Erythroblast (primary cell): ENCODE data around the gene YTHDF1.

Experiments used
- DNase-seq, 2 experiments: peaks; one replicate each; lab custom pipeline; 2025; lab: John Stamatoyannopoulos, UW
- GATA1 ChIP-seq: IDR thresholded peaks from 2 replicates; pipeline ENCODE4 v1.6.1; 2011; ENCODE audit warnings: low read depth, mild to moderate bottlenecking, control low read depth, low read length, moderate library complexity
- POLR2A ChIP-seq: IDR thresholded peaks from 2 replicates; pipeline ENCODE4 v1.6.1; 2011; ENCODE audit warnings: mild to moderate bottlenecking, low read length

Gene YTHDF1

DNA sequence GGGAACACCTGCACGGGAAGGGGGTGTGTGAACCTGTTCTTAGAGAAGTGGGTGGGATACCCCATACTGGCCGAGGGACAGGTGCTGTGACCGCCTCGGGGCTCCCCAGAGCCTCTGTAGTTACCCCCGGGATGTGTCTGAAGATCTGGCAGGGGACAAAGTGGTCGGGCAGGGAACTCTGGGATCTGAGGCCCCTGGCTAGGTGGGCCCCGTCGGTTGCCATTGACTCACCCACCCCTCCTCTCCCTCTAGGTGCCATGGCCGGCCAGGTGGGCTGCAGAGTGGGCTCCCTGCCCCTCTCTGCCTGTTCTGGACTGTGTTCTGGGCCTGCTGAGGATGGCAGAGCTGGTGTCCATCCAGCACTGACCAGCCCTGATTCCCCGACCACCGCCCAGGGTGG lies 24.1 kb upstream of the YTHDF1 start:
- DNase-seq, result no peak
- TF ChIP-seq POLR2A (no peak), GATA1 (no peak)

DNA sequence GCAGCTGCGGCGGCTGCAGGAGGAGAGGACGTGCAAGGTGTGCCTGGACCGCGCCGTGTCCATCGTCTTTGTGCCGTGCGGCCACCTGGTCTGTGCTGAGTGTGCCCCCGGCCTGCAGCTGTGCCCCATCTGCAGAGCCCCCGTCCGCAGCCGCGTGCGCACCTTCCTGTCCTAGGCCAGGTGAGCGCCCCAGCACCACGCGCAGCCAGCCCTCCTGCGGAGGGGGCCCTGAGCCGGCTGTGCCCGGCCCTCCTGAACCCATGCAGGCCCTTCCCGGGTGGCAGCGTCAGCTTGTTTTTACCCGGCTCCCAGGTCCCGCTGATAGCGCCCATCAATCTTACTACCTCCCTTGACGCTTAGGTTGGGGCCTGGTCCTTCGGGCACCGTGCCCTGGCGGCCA lies 23.5 kb upstream of the YTHDF1 start:
- TF ChIP-seq POLR2A, result no peak
- no peak for TF ChIP-seq GATA1
- no peak for DNase-seq

DNA sequence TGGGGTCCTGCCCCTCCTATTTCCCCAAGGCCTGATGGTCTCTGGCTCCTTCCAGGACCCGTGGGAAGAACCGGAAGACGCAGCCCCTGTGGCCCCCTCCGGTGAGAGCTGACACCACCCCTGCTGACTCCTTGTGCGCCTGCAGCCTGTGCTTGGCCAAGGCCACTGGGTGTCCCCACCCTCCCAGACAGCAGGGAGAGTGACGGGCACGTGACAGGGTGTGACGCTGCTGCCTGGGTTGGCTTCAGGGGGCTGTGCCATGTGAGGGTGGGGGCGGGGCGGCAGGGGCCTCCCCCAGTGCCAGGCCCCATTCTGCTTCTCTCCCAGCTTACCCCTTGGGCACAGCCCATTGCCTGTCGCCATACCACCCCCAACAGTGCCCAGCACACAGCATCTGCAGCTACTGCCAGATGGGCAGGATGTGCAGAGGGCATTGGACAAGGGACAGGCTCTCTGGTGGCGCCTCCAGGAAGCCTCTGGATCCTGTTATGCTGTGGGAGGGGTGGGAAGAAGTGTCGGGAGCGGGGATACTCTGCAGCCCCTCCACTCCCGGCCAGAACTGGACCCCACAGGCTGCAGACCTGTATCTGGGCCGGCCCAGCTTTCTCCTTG lies 22.7 kb upstream of the YTHDF1 start:
- peak; percentile 31 to 35 for DNase-seq
- TF ChIP-seq GATA1 (no peak), POLR2A (no peak)

DNA sequence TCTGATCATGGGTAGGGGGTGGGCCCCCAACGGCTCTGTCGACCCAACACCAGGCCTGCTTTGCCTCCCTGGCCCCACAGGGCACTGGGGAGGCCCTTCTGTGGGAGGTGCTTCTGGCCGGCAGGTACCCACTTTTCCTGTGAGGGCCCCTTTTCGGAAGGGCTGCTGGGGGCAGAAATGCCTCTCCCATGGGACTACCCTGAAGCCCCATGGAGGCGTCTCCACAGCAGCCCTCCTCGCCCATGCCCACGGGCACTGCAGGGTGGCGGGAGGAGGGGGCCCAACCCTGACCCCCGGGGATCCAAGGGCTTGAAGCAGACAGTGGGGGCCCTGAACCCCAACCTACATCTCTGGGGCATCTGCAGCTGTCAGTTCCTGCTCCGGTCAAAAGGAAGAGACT lies 22.1 kb upstream of the YTHDF1 start:
- DNase-seq, result no peak
- TF ChIP-seq GATA1 (no peak), POLR2A (no peak)

DNA sequence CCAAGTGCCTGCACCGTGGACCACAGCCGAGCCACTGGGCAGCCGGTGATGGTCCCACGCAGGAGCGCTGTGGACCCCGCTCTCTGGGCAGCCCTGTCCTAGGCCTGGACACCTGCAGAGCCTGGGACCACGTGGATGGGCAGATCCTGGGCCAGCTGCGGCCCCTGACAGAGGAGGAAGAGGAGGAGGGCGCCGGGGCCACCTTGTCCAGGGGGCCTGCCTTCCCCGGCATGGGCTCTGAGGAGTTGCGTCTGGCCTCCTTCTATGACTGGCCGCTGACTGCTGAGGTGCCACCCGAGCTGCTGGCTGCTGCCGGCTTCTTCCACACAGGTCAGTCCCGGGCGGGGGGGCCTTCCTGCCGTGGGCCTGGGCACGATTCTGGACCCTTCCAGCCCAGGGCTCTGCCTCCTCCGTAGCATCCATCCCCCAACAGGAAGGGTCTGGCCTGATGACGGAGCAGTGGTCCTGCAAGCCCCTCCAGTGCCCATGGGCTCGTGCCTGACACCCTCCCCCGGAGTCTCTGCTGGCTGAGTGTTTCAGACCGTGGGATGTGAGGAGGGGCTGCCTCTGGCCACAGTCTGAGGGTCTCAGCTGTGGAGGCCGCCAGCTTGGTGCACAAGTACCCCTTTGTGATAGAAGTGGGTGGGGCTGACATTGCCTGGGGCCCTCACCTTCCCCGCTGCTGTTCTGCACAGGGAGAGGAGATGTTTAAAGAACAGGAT lies 20.3 kb upstream of the YTHDF1 start:
- no peak for TF ChIP-seq POLR2A
- TF ChIP-seq GATA1, result no peak
- DNase-seq, result no peak

DNA sequence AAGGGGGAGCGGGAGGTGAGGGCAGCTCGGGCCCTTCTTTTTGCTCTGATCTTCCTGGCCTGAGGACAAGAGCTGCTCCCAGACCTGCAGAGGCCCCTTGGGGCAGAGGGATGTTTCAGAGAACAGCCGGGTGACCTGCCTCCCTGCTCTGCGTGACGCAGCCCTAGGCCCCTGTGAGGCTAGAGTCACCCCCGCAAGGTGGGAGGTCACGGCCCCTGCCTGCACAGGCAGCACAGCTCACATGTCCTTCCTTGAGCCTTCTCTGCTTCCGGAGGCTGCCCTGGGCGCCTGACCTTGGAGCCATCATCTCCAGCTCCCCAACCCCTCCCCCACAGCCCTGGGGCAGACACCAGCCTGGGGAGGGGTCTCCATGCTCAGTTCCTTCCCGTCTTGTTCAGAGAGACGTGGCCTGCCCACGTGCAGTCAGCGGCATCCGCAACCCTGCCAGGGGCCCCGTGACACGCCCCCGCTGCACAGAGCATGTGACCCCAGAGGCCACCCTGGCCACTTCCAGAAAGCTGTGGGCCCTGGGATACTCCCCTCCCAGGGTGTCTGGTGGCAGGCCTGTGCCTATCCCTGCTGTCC lies 19.6 kb upstream of the YTHDF1 start, which contains the start of gene BIRC7:
Gene BIRC7, plus strand, starts transcription at position 507 of the 585 bp plus-strand sequence. CDS start 192 bp downstream, outside the sequence.
- no peak for DNase-seq
- no peak for TF ChIP-seq GATA1
- TF ChIP-seq POLR2A, result no peak

DNA sequence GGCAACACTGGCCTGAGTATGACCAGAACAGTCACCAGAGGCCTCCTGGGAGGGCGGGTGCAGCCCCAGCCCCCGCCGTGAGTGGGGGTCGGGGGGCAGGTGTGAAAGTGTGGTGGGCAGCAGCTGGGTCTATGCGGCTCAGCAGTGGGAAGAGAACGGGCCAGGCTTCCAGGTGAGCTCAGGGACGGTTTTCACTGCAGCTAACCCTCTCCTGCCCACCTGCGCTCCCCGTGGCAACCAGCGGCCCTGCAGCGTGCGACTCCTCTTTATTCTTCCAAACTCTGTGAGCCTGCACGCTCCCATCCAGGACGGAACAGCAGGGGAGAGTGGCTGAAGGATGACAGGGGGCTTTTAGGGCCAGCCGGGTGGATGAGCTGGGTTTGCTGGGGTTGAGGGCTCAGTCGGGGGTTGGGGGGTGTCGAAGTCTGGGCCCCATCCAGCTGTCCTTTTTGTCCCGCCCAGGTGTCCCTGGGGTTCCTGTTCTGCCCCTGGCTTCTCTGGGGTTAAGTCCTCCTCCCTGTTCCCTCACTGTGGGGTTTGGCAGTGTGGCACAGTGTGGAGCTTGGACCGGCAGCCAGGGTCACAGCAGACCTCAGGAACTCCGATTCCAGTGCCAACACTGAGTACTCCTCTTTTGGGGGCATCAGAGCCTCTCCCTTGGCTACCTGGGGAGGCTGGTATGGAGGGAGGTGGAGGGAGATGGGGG lies 18.9 kb upstream of the YTHDF1 start:
- TF ChIP-seq GATA1, result no peak
- TF ChIP-seq POLR2A, result no peak
- DNase-seq, result no peak

DNA sequence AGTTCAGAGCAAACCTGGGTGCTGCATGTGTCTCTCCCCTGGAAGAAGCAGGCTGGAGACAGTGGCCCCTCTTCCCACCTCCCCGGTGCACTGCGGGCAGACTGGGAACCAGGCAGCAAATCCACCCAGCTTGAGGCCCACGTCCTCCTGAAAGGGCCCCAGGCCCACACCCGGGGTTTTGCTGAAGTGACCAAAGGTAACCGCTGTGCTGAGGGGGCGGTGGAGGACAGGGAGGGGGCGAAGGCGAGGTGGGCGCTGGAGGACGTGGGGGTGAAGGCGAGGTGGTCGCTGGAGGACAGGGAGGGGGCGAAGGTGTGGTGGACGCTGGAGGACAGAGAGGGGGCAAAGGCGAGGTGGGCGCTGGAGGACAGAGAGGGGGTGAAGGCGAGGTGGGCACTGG lies 18.0 kb upstream of the YTHDF1 start:
- TF ChIP-seq GATA1 (no peak), POLR2A (no peak)
- no peak for DNase-seq

DNA sequence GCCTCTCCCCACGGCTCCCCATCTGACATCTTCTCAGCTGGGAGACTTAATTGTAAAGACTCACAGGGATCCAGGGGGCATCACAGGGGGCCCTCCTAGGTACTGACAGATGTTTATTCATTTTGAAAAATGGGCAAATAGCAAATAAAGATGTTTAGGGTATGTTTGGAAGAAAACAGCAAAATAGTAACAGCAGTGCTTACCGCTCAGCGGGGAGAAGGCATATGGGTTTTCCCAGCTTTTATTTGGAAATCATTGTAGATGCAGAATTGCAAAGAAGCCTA lies 17.1 kb upstream of the YTHDF1 start:
- no peak for DNase-seq
- TF ChIP-seq GATA1 (no peak), POLR2A (no peak)

DNA sequence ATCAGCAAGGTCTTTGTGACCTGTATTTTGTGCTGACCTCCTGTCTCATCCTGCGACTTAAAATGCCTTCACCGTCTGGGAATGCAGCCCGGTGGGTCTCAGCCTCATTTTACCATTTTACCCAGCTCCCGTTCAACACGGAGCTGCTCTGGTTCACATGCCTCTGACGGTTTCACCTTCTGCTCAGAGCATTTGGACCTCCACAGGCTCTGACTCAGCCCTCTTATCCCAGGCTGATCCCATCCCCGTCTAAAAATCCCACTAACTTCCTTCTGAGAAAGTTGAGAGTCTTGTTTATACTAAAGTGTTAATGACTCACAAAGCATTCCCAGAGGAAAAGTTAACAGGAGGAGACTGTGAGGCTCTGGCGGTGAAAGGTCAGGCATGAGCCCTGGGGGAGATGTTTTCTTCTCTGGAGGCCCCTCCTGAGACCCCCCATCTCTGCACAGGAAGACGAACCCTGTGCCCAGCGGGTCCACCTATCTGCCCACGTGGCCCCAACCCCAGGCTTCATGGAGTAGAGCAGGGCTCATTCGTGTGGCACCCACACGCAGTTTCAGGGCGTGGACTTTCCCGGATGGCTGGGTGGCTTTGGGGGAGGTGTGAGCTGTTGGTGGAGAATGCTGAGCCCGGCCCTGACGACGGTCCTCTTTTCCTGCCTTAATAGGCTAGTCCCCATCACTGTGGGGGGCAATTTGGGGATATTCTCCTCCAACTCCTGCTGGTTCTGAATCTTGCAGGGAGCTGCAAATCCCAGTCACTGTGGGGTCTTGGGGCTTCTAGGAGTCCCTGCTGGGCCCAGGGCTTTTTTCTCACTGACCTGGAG lies 16.5 kb upstream of the YTHDF1 start:
- no peak for DNase-seq
- TF ChIP-seq POLR2A (no peak), GATA1 (no peak)

DNA sequence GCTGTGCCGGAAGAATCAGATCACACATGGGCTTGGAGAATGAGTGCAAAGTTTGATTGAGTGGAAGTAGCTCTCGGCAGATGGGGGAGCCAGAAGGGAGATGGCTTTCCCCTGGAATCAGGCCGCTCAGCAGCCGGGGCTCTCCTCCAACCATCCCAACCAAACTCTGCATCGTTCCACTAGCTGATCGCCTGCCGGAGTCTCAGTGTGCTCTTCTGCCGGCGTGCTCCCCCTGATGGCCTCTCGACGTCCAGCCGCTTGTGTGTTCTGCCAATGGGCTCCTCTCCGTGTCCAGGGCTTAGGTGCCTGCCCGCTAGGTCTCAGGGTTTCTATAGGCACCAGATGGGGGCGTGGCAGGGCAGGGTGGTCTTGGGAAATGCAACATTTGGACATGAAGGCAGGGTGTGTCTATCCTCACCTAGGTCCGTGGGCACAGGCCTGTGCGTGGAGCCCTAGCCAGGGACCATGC lies 14.9 kb upstream of the YTHDF1 start:
- no peak for TF ChIP-seq POLR2A
- TF ChIP-seq GATA1, result no peak
- DNase-seq, result peak; percentile 38 to 48

DNA sequence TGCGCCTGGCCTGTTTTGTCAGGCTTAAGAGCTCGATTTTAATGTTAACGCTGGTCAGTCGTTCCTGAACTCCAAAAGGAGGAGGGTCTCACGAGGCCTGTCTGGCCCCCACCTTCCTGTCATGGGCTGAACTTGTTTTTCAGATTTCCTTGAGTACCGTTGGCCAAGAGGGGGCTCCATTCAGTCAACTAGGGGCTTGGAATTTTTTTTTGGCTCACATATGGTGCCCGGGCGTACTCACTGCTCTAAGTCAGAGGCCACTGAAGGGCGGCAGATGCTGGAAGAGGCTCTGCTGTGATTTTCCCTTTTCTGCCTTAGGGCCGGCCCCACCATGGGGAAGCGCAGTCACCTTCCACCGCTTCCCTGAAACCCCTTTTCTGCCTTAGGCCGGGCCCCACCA lies 12.9 kb upstream of the YTHDF1 start:
- DNase-seq, result no peak
- TF ChIP-seq POLR2A (no peak), GATA1 (no peak)

DNA sequence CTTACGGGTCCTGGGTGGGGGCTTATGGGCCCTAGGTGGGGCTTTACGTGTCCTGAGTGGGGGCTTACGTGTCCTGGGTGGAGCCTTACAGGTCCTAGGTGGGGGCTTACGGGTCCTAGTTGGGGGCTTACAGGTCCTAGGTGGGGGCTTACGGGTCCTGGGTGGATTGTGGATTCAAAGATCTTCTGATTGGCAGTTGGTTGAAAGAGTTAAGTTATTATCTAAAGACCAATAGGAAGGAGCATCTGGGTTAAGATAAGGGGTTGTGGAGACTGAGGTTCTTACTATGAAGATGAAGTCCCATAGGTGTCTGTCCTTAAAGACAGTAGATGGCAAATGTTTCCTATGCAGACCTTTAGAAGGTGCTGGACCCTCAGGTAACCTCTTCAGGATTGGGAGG lies 11.3 kb upstream of the YTHDF1 start:
- DNase-seq, result no peak
- TF ChIP-seq GATA1, result no peak
- TF ChIP-seq POLR2A, result no peak
